Heart right ventricle (tissue), 16 donors: ENCODE data around the gene MISFA. TPM values are rescaled to one million over a fixed set of nuclear protein-coding genes. Genes with fewer than 3 reads are reported as not detected.

Source experiments
- ATAC-seq, 8 donors: fragments of 200-7000 bp; cut with Tn5 transposase; one replicate each; pipeline ENCODE4 v1.9.1; 2020; ENCODE audit warnings: mild to moderate bottlenecking in 8 of 8, moderate library complexity in 8 of 8, moderate number of reproducible peaks in 1 of 8
- DNase-seq, 2 donors: peaks; one replicate each; pipeline ENCODE4 v3.0.0-alpha.2; 2020
- H3K27ac ChIP-seq, 10 donors: fragments of 200-600 bp; sonication (generic) in 2 of 10; one replicate each; pipeline versions ENCODE4 v1.5.0 to v1.8.0; 2020 to 2022; ENCODE audit warnings: mild to moderate bottlenecking in 3 of 10
- H3K27me3 ChIP-seq, 7 donors: fragments of 200-600 bp; one replicate each; pipeline ENCODE4 v1.8.0; 2021 to 2022; ENCODE audit warnings: mild to moderate bottlenecking in 2 of 7
- H3K36me3 ChIP-seq, 9 donors: fragments of 200-600 bp; sonication (generic) in 1 of 9; one replicate each; pipeline versions ENCODE4 v1.5.0 to v1.8.0; 2020 to 2022; ENCODE audit warnings: mild to moderate bottlenecking in 2 of 9
- H3K4me1 ChIP-seq, 9 donors: fragments of 200-600 bp; sonication (generic) in 1 of 9; one replicate each; pipeline versions ENCODE4 v1.5.0 to v1.8.0; 2020 to 2022; ENCODE audit warnings: mild to moderate bottlenecking in 4 of 9
- H3K4me3 ChIP-seq, 10 donors: fragments of 200-600 bp; sonication (generic) in 2 of 10; one replicate each; pipeline versions ENCODE4 v1.5.0 to v1.8.0; 2020 to 2022; ENCODE audit warnings: mild to moderate bottlenecking in 7 of 10, moderate library complexity in 2 of 10
- H3K9me3 ChIP-seq, 11 donors: fragments of 200-600 bp in 10 of 11; sonication (generic) in 2 of 11; one replicate each; pipeline versions ENCODE4 v1.5.0 to v1.8.0; 2013 to 2022; ENCODE audit warnings: mild to moderate bottlenecking in 2 of 11, control low read depth in 1 of 11, moderate library complexity in 1 of 11
- WGBS, 2 donors: extraction: QIAGEN DNeasy Blood & Tissue Kit; methylation state at CpG; one replicate each; pipeline ENCODE4 v1.1.7; 2013; ENCODE audit warnings: inconsistent platforms in 1 of 2; 5-methylcytosine and 5-hydroxymethylcytosine counted together
- intact Hi-C, 10 donors: fragments of 100-400 bp; cut with DNase I; formaldehyde crosslinking; loops; one replicate each; pipeline versions ENCODE4 v1.11.1 to v1.14.2; 2022
- long read RNA-seq, 3 donors: library from polyadenylated mRNA; unstranded; transcript quantifications; one replicate each; pipeline ENCODE4 v2.0.0, GENCODE V29; 2020 to 2021
- polyA plus RNA-seq, 2 donors: library from polyadenylated mRNA; stranded (reverse); fragments of 200-250 nt; gene quantifications; one replicate each; pipeline ENCODE4 v1.2.3, GENCODE V29; 2013
- total RNA-seq, 10 donors: library from RNA; stranded (reverse); fragmentation: NEBNext Ultra II Directional in 3 of 10; extraction: Animal tissue kit (Norgen Biotek cat#: 25700) in 3 of 10; gene quantifications; one replicate each; pipeline versions ENCODE4 v1.2.1 to v1.2.4, GENCODE V29; 2021 to 2023
- TF ChIP-seq, protein P1 (sequence below), 9 donors: fragments of 200-600 bp; sonication (generic) in 2 of 9; IDR thresholded peaks; one replicate each; pipeline versions ENCODE4 v1.5.0 to v1.8.0; 2021 to 2022; ENCODE audit warnings: antibody characterized with exemption in 9 of 9, mild to moderate bottlenecking in 5 of 9, moderate library complexity in 1 of 9
- donor health status: Arrhythmogenic right ventricular cardiomyopathy.
- donor health status: ischemic (EF 13 %, LVEDD 7.1; RV severe dilation, severe dysfunction).
- donor health status: healthy with polysubstance abuse.
- donor health status: DM: no; HTN: yes; CAD: no.
- donor health status: DM: no; HTN: no; CAD: no.
- donor health status: ischemic (EF 25% LVEDD 6.9; RV normal size, moderate dysfunction).
- donor health status: ischemic (EF 25% LVEDD 5.7; RV mildly dilated, moderate dysfunction).
- donor health status: healthy.
- donor health status: DM: yes; HTN: yes; CAD: no.
- donor health status: Ischemic cardiomyopathy.
- donor health status: ischemic (EF 35%, LVEDD 5.7; RV mildly dilated, moderate dysfunction).
- donor health status: nonischemic (EF 11% LVEDD 7.7; RV severe dilation, severe dysfunction).
- donor health status: DM: yes; HTN: yes; CAD: no.
- donor health status: PGD.
- donor health status: ischemic (EF 29% LVEDD 5.4; RV normal size, mild dysfunction).
- donor health status: nonischemic (EF 23%, LVEDD 6.1; RV moderate dilation, normal function).

Gene MISFA
- total RNA-seq (10 to 100 TPM in 6 of 10 donors, 1 to 10 TPM in 4; 7.1 to 16.6 (median 10.8) TPM), polyA plus RNA-seq (10 to 100 TPM in 1 of 2 donors, 1 to 10 TPM in 1; 1.7 to 18.4 TPM)
- long read RNA-seq, donor 1, partial matches to known transcripts = 1 of 6 reads
- long read RNA-seq, donor 1, other reads (novel, unspliced or antisense) = 5 of 6 reads
- long read RNA-seq, donor 2, partial matches to known transcripts = 0 of 10 reads
- long read RNA-seq, donor 2, other reads (novel, unspliced or antisense) = 10 of 10 reads
- long read RNA-seq, donor 3, partial matches to known transcripts = 0 of 2 reads
- long read RNA-seq, donor 3, other reads (novel, unspliced or antisense) = 2 of 2 reads

DNA sequence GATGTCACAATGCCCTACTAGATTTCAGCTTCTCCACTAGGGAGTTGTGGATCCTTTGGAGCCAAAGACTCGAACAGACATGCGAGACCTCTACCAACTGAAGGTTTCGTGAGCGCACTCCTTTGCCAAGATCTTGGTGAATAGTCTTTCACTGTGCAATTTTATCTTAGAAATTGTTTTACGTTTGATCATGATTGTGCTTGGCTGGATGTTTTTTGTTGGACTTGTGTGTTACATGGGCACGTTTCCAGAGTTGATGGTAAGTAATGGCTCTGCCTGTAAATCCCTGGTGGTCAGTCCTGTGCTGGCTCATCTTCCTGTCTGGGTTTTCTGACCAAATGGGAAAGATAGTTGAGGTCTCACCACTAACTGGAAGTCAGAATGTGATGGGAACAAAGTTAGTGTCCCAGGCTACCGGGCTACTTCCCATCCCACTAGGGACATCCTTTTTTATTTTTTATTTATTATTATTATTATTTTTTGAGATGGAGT, at the start of gene MISFA:
TSS of gene MISFA (plus strand) at position 51 of the 492 bp plus-strand sequence. CDS start at position 191, 140 bp downstream.
- no peaks in the 10 kb centered on the region for H3K27me3 ChIP-seq
- H3K27ac ChIP-seq = peak within 1 kb of the TSS in 3 of 10 donors; percentile 12 to 64 (median 61)
- intact Hi-C loops = no loop called here
- no peak within 1 kb of the TSS for H3K4me3 ChIP-seq
- H3K36me3 ChIP-seq = peaks cover 0 to 23% (median 5%) of the 10 kb centered on the region in 9 donors
- WGBS, 2 donors = 82 to 84% methylated on average over 7 of the region's 7 CpGs
- peaks cover 0 to 19% (median 0%) of the 10 kb centered on the region in 9 donors for H3K4me1 ChIP-seq
- H3K9me3 ChIP-seq = no peaks in the 10 kb centered on the region
- DNase-seq = no peak
- TF ChIP-seq, protein P1, sequence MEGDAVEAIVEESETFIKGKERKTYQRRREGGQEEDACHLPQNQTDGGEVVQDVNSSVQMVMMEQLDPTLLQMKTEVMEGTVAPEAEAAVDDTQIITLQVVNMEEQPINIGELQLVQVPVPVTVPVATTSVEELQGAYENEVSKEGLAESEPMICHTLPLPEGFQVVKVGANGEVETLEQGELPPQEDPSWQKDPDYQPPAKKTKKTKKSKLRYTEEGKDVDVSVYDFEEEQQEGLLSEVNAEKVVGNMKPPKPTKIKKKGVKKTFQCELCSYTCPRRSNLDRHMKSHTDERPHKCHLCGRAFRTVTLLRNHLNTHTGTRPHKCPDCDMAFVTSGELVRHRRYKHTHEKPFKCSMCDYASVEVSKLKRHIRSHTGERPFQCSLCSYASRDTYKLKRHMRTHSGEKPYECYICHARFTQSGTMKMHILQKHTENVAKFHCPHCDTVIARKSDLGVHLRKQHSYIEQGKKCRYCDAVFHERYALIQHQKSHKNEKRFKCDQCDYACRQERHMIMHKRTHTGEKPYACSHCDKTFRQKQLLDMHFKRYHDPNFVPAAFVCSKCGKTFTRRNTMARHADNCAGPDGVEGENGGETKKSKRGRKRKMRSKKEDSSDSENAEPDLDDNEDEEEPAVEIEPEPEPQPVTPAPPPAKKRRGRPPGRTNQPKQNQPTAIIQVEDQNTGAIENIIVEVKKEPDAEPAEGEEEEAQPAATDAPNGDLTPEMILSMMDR (IDR thresholded peaks at IDR 0.05) = no peak
- no peak for ATAC-seq

DNA sequence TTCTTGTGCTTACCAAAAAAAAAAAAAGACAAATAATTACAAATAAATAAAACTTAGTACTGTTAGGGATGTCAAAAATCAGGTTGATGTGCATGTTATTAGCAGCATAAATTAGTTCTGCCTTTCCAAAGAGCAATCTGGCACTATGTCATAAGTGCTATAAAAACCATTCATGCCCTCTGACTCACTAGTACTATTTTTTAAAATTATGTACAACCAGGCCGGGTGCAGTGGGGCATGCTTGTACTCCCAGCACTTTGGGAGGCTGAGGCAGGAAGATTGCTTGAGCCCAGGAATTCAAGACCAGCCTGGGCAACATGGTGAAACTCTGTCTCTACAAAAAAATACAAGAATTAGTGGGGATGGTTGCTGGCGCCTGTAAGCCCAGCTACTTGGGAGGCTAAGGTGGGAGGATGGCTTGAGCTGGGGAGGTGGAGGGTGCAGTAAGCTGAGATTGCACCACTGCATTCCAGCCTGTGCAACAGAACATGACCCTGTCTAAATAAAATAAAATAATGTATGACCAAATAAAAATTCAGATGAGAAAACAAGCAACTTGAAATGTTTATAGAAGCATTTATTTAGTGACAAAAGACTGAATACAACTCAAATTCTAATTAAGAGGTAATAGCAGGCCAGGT, 36.4 kb upstream of the MISFA start:
- no peaks in the 10 kb centered on the region for H3K4me1 ChIP-seq
- no peaks in the 10 kb centered on the region for H3K27me3 ChIP-seq
- no peak overlapping the region for H3K4me3 ChIP-seq
- intact Hi-C loops = no loop called here
- no peak overlapping the region for H3K27ac ChIP-seq
- 88 to 93% methylated on average over 2 of the region's 2 CpGs for WGBS, 2 donors
- TF ChIP-seq, protein P1 (IDR thresholded peaks at IDR 0.05) = no peak
- no peaks in the 10 kb centered on the region for H3K9me3 ChIP-seq
- ATAC-seq (no peak), DNase-seq (no peak)
- H3K36me3 ChIP-seq = peaks cover 0 to 100% (median 42%) of the 10 kb centered on the region in 9 donors

DNA sequence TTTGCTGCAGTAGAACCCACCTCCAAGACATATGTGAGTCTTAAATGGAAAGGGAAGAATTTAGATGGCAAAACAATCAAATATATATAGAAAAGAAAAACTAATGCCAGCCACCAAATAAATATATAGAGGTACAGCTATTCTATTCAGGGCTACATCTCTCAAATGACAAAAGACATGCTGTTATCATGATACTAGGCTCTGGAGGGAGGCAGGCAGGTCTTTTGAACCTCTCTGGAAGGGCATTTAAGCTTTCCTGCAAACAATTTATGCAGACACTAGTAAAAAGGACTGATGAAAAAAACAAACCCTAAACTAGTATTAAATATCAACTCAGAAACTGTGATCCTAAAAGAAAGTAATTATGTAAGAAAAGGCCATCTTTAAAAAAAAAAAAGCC, 35.4 kb upstream of the MISFA start:
- Histone ChIP-seq H3K9me3 (no peaks in the 10 kb centered on the region), H3K4me1 (no peaks in the 10 kb centered on the region), H3K36me3 (peaks cover 0 to 99% (median 36%) of the 10 kb centered on the region in 9 donors), H3K4me3 (no peak overlapping the region), H3K27ac (no peak overlapping the region), H3K27me3 (no peaks in the 10 kb centered on the region)
- DNase-seq (no peak), ATAC-seq (no peak)
- TF ChIP-seq, protein P1 (IDR thresholded peaks at IDR 0.05) = no peak
- intact Hi-C loops = no loop called here

DNA sequence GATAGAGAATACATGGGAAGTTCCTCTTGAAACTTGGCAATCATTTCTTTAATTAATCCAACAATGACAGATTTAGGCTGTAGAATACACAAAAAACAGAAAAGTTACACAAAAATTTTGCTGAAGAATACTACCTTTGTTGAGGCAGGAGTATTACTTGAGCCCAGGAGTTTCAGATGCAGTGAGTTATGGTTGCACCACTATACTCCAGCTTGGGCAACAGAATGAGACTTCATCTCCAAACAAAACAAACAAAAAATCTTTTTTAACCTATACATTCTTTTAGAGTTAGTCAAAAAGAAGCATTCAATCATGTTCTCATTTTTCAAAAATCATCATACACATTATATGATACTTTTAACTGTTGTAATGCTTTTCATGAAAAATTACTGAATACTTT, 33.2 kb upstream of the MISFA start:
- DNase-seq (no peak), ATAC-seq (no peak)
- Histone ChIP-seq H3K27ac (no peak overlapping the region), H3K9me3 (no peaks in the 10 kb centered on the region), H3K27me3 (no peaks in the 10 kb centered on the region), H3K4me1 (no peaks in the 10 kb centered on the region), H3K4me3 (no peak overlapping the region), H3K36me3 (peaks cover 0 to 99% (median 36%) of the 10 kb centered on the region in 9 donors)
- TF ChIP-seq, protein P1 (IDR thresholded peaks at IDR 0.05) = no peak
- intact Hi-C loops = no loop called here
